Stimulated activated naive CD8-positive, alpha-beta T cell treated with anti-CD3 and anti-CD28 coated beads, Interleukin-15, Interleukin-2, amounts not matched to agents 100 ng/mL and 50 ng/mL, for 24 hours (primary cell): ENCODE measurements around the gene DNAJB8.

ENCODE experiments used
- H3K27ac Mint-ChIP-seq: one replicate; pipeline ENCODE4 v1.8.0; 2021; ENCODE audit warnings: mild to moderate bottlenecking, mixed read lengths
- H3K27me3 Mint-ChIP-seq: one replicate; pipeline ENCODE4 v1.8.0; 2021; ENCODE audit warnings: mixed read lengths
- H3K36me3 Mint-ChIP-seq: one replicate; pipeline ENCODE4 v1.8.0; 2021; ENCODE audit warnings: low read depth, mixed read lengths
- H3K4me1 Mint-ChIP-seq: one replicate; pipeline ENCODE4 v1.8.0; 2021; ENCODE audit warnings: low read depth, mixed read lengths
- H3K4me3 Mint-ChIP-seq: one replicate; pipeline ENCODE4 v1.8.0; 2021; ENCODE audit warnings: mild to moderate bottlenecking, mixed read lengths
- H3K9me3 Mint-ChIP-seq: one replicate; pipeline ENCODE4 v1.8.0; 2021; ENCODE audit warnings: mixed read lengths

The DNAJB8 gene

GRCh38 chr3:128438488-128439072 lies 28.1 kb downstream of the DNAJB8 start:
- Mint-ChIP-seq H3K27ac (no peak overlapping the region), H3K9me3 (no peaks in the 10 kb centered on the region), H3K27me3 (peaks cover 14% of the 10 kb centered on the region), H3K36me3 (no peaks in the 10 kb centered on the region), H3K4me1 (no peaks in the 10 kb centered on the region), H3K4me3 (no peak overlapping the region)

GRCh38 chr3:128436214-128436613 lies 30.5 kb downstream of the DNAJB8 start:
- H3K4me1 Mint-ChIP-seq: peaks cover 10% of the 10 kb centered on the region
- no peaks in the 10 kb centered on the region for H3K9me3 Mint-ChIP-seq
- H3K27ac Mint-ChIP-seq: no peak overlapping the region
- H3K27me3 Mint-ChIP-seq: peaks cover 27% of the 10 kb centered on the region
- no peaks in the 10 kb centered on the region for H3K36me3 Mint-ChIP-seq
- H3K4me3 Mint-ChIP-seq: no peak overlapping the region

- Mint-ChIP-seq H3K27ac (no peak overlapping the region), H3K4me1 (peaks cover 10% of the 10 kb centered on the region), H3K4me3 (no peak overlapping the region), H3K27me3 (peaks cover 33% of the 10 kb centered on the region), H3K36me3 (no peaks in the 10 kb centered on the region), H3K9me3 (no peaks in the 10 kb centered on the region)
Measured at GRCh38 chr3:128435561-128435960, 31.1 kb downstream of the DNAJB8 start.

- no peak overlapping the region for H3K4me3 Mint-ChIP-seq
- peaks cover 35% of the 10 kb centered on the region for H3K27me3 Mint-ChIP-seq
- peaks cover 10% of the 10 kb centered on the region for H3K4me1 Mint-ChIP-seq
Measured at GRCh38 chr3:128435058-128435457, 31.6 kb downstream of the DNAJB8 start.

GRCh38 chr3:128434524-128434923 lies 32.2 kb downstream of the DNAJB8 start:
- Mint-ChIP-seq H3K4me3 (no peak overlapping the region), H3K9me3 (no peaks in the 10 kb centered on the region), H3K27ac (no peak overlapping the region), H3K36me3 (no peaks in the 10 kb centered on the region), H3K4me1 (peaks cover 10% of the 10 kb centered on the region), H3K27me3 (peaks cover 35% of the 10 kb centered on the region)

More at GRCh38 chr3:128435058-128435457, 31.6 kb downstream of the DNAJB8 start:
- no peaks in the 10 kb centered on the region for H3K9me3 Mint-ChIP-seq
- H3K27ac Mint-ChIP-seq: no peak overlapping the region
- H3K36me3 Mint-ChIP-seq: no peaks in the 10 kb centered on the region

GRCh38 chr3:128433837-128434165 lies 32.9 kb downstream of the DNAJB8 start:
- Mint-ChIP-seq H3K4me3 (no peak overlapping the region), H3K4me1 (peaks cover 10% of the 10 kb centered on the region), H3K9me3 (no peaks in the 10 kb centered on the region), H3K27ac (no peak overlapping the region), H3K36me3 (no peaks in the 10 kb centered on the region), H3K27me3 (peaks cover 34% of the 10 kb centered on the region)

- Mint-ChIP-seq H3K36me3 (no peaks in the 10 kb centered on the region), H3K27me3 (peaks cover 35% of the 10 kb centered on the region), H3K9me3 (no peaks in the 10 kb centered on the region), H3K27ac (no peak overlapping the region), H3K4me1 (peaks cover 10% of the 10 kb centered on the region), H3K4me3 (no peak overlapping the region)
Measured at GRCh38 chr3:128432971-128433836, 33.5 kb downstream of the DNAJB8 start.

- Mint-ChIP-seq H3K36me3 (no peaks in the 10 kb centered on the region), H3K27ac (no peak overlapping the region), H3K9me3 (no peaks in the 10 kb centered on the region), H3K4me3 (no peak overlapping the region), H3K4me1 (peaks cover 10% of the 10 kb centered on the region), H3K27me3 (peaks cover 38% of the 10 kb centered on the region)
Measured at GRCh38 chr3:128432301-128432970, 34.3 kb downstream of the DNAJB8 start.

GRCh38 chr3:128431803-128432300 lies 34.8 kb downstream of the DNAJB8 start:
- no peaks in the 10 kb centered on the region for H3K36me3 Mint-ChIP-seq
- H3K27ac Mint-ChIP-seq: no peak overlapping the region
- H3K9me3 Mint-ChIP-seq: no peaks in the 10 kb centered on the region
- peaks cover 41% of the 10 kb centered on the region for H3K27me3 Mint-ChIP-seq
- H3K4me1 Mint-ChIP-seq: peaks cover 10% of the 10 kb centered on the region
- peak overlapping the region; percentile 4 for H3K4me3 Mint-ChIP-seq

GRCh38 chr3:128430731-128431130 lies 36.0 kb downstream of the DNAJB8 start:
- Mint-ChIP-seq H3K4me3 (no peak overlapping the region), H3K4me1 (peaks cover 10% of the 10 kb centered on the region), H3K27ac (no peak overlapping the region), H3K9me3 (no peaks in the 10 kb centered on the region), H3K27me3 (peaks cover 41% of the 10 kb centered on the region), H3K36me3 (no peaks in the 10 kb centered on the region)

GRCh38 chr3:128430301-128430700 lies 36.4 kb downstream of the DNAJB8 start:
- Mint-ChIP-seq H3K27me3 (peaks cover 41% of the 10 kb centered on the region), H3K27ac (no peak overlapping the region), H3K4me3 (no peak overlapping the region), H3K4me1 (peaks cover 10% of the 10 kb centered on the region), H3K9me3 (no peaks in the 10 kb centered on the region), H3K36me3 (no peaks in the 10 kb centered on the region)

GRCh38 chr3:128429751-128430150 lies 36.9 kb downstream of the DNAJB8 start:
- Mint-ChIP-seq H3K4me1 (peaks cover 10% of the 10 kb centered on the region), H3K9me3 (no peaks in the 10 kb centered on the region), H3K27me3 (peaks cover 41% of the 10 kb centered on the region), H3K27ac (no peak overlapping the region), H3K4me3 (no peak overlapping the region), H3K36me3 (no peaks in the 10 kb centered on the region)

GRCh38 chr3:128429275-128429674 lies 37.4 kb downstream of the DNAJB8 start:
- H3K27me3 Mint-ChIP-seq: peaks cover 41% of the 10 kb centered on the region
- H3K9me3 Mint-ChIP-seq: no peaks in the 10 kb centered on the region
- H3K4me3 Mint-ChIP-seq: no peak overlapping the region
- H3K36me3 Mint-ChIP-seq: no peaks in the 10 kb centered on the region
- H3K4me1 Mint-ChIP-seq: peaks cover 10% of the 10 kb centered on the region
- H3K27ac Mint-ChIP-seq: no peak overlapping the region

- Mint-ChIP-seq H3K9me3 (no peaks in the 10 kb centered on the region), H3K27me3 (peaks cover 31% of the 10 kb centered on the region), H3K27ac (no peak overlapping the region), H3K36me3 (no peaks in the 10 kb centered on the region), H3K4me1 (peaks cover 10% of the 10 kb centered on the region), H3K4me3 (no peak overlapping the region)
Measured at GRCh38 chr3:128427872-128428822, 38.5 kb downstream of the DNAJB8 start.
